NCI-H2196 treated with DMSO at 0.1 percent for 48 hours (cell line): ENCODE results near the gene MIGA1.
"Not testable (repeated sequence)": the region's sequence is repeated elsewhere in the genome, so short reads cannot be mapped to it uniquely, and the experiment has no call there.

Experiments used
- DNase-seq: peaks from one replicate; lab custom pipeline; 2025; ENCODE audit not compliant: unreplicated experiment; lab: John Stamatoyannopoulos, UW

Gene MIGA1

GRCh38 chr1:77779529-77780281 is at the start of gene MIGA1:
Gene MIGA1, plus strand, starts transcription at chr1:77779649. Its CDS starts 3,604 bp downstream, at chr1:77783253.
- DNase-seq, result peak; percentile 90

- DNase-seq, result no peak
Observed at GRCh38 chr1:77732090-77732489, 47.4 kb upstream of the MIGA1 start.

GRCh38 chr1:77739235-77739634 is 40.2 kb upstream of the MIGA1 start:
- DNase-seq, result no peak

- no peak for DNase-seq
Observed at GRCh38 chr1:77741316-77741715, 38.1 kb upstream of the MIGA1 start.

- DNase-seq, result no peak
Observed at GRCh38 chr1:77742011-77742555, 37.4 kb upstream of the MIGA1 start.

GRCh38 chr1:77744576-77744975 is 34.9 kb upstream of the MIGA1 start:
- no peak for DNase-seq

- not testable (repeated sequence) for DNase-seq
Observed at GRCh38 chr1:77749489-77749888, 30.0 kb upstream of the MIGA1 start.

- no peak for DNase-seq
Observed at GRCh38 chr1:77756052-77756754, 23.2 kb upstream of the MIGA1 start.

GRCh38 chr1:77757066-77757584 is 22.3 kb upstream of the MIGA1 start:
- DNase-seq, result no peak

GRCh38 chr1:77757603-77758002 is 21.8 kb upstream of the MIGA1 start:
- no peak for DNase-seq

- DNase-seq, result peak; percentile 66
Observed at GRCh38 chr1:77759071-77760028, 20.1 kb upstream of the MIGA1 start, which contains the start of gene USP33. Gene USP33, minus strand, starts transcription at chr1:77759852. Its CDS starts 18,155 bp downstream, at chr1:77741697.

GRCh38 chr1:77762072-77762476 is 17.4 kb upstream of the MIGA1 start:
- no peak for DNase-seq

- no peak for DNase-seq
Observed at GRCh38 chr1:77768006-77768405, 11.4 kb upstream of the MIGA1 start.

GRCh38 chr1:77776007-77776700 is 3.3 kb upstream of the MIGA1 start:
- no peak for DNase-seq

- no peak for DNase-seq
Observed at GRCh38 chr1:77781683-77782082, 2.2 kb downstream of the MIGA1 start.

- DNase-seq, result no peak
Observed at GRCh38 chr1:77783141-77783540, 3.7 kb downstream of the MIGA1 start.

- not testable (repeated sequence) for DNase-seq
Observed at GRCh38 chr1:77786093-77786741, 6.8 kb downstream of the MIGA1 start.

- DNase-seq, result no peak
Observed at GRCh38 chr1:77794550-77794949, 15.1 kb downstream of the MIGA1 start.

- DNase-seq, result no peak
Observed at GRCh38 chr1:77796695-77797405, 17.4 kb downstream of the MIGA1 start.
